ENCODE data around the gene ADIRF.
"Not testable (repeated sequence)": the region's sequence is repeated elsewhere in the genome, so short reads cannot be mapped to it uniquely, and the experiment has no call there.

Gene ADIRF

GRCh38 chr10:86968994-86969355 is 693 bp downstream of the ADIRF start:
- no peak overlapping the region for H3K4me3 Mint-ChIP-seq
- no peaks in the 10 kb centered on the region for H3K9me3 Mint-ChIP-seq
- H3K36me3 Mint-ChIP-seq (ENCODE audit: insufficient read depth): peaks cover 12% of the 10 kb centered on the region
- DNase-seq (ENCODE audit: low spot score in 2 of 2) (no peak), ATAC-seq (replicated peaks; ENCODE audit: extremely low read depth, poor library complexity, severe bottlenecking) (no peak)
- peaks cover 31% of the 10 kb centered on the region for H3K4me1 Mint-ChIP-seq
- no peaks in the 10 kb centered on the region for H3K27me3 Mint-ChIP-seq
- H3K27ac Mint-ChIP-seq (ENCODE audit: low read depth): no peak overlapping the region

GRCh38 chr10:86969421-86970041 is 1.2 kb downstream of the ADIRF start:
- no peaks in the 10 kb centered on the region for H3K27me3 Mint-ChIP-seq
- no peak for DNase-seq (ENCODE audit: low spot score in 2 of 2)
- no peak overlapping the region for H3K27ac Mint-ChIP-seq (ENCODE audit: low read depth)
- H3K9me3 Mint-ChIP-seq: no peaks in the 10 kb centered on the region
- peaks cover 12% of the 10 kb centered on the region for H3K36me3 Mint-ChIP-seq (ENCODE audit: insufficient read depth)
- no peak overlapping the region for H3K4me3 Mint-ChIP-seq
- peaks cover 31% of the 10 kb centered on the region for H3K4me1 Mint-ChIP-seq
- no peak for ATAC-seq (replicated peaks; ENCODE audit: extremely low read depth, poor library complexity, severe bottlenecking)

- Mint-ChIP-seq H3K4me3 (peak overlapping the region; percentile 77), H3K27ac (ENCODE audit: low read depth) (peak overlapping the region; percentile 93), H3K4me1 (peaks cover 31% of the 10 kb centered on the region), H3K36me3 (ENCODE audit: insufficient read depth) (peaks cover 10% of the 10 kb centered on the region), H3K9me3 (no peaks in the 10 kb centered on the region), H3K27me3 (no peaks in the 10 kb centered on the region)
- ATAC-seq (replicated peaks; ENCODE audit: extremely low read depth, poor library complexity, severe bottlenecking) (no peak), DNase-seq (ENCODE audit: low spot score in 2 of 2) (no peak)
These were observed 2.1 kb downstream of the ADIRF start for GRCh38 chr10:86970162-86970981.

- peak overlapping the region; percentile 93 for H3K27ac Mint-ChIP-seq (ENCODE audit: low read depth)
- H3K27me3 Mint-ChIP-seq: no peaks in the 10 kb centered on the region
These were observed 2.6 kb downstream of the ADIRF start for GRCh38 chr10:86970982-86971231.

GRCh38 chr10:86971232-86971991 is 3.1 kb downstream of the ADIRF start:
- Mint-ChIP-seq H3K27me3 (no peaks in the 10 kb centered on the region), H3K9me3 (no peaks in the 10 kb centered on the region), H3K27ac (ENCODE audit: low read depth) (peak overlapping the region; percentile 93), H3K36me3 (ENCODE audit: insufficient read depth) (peaks cover 10% of the 10 kb centered on the region), H3K4me3 (peak overlapping the region; percentile 77), H3K4me1 (peaks cover 23% of the 10 kb centered on the region)
- ATAC-seq (replicated peaks; ENCODE audit: extremely low read depth, poor library complexity, severe bottlenecking) (peak; percentile 87), DNase-seq (ENCODE audit: low spot score in 2 of 2) (peak; percentile 82 to 92)

More at GRCh38 chr10:86970982-86971231, 2.6 kb downstream of the ADIRF start:
- DNase-seq (ENCODE audit: low spot score in 2 of 2): no peak
- Mint-ChIP-seq H3K9me3 (no peaks in the 10 kb centered on the region), H3K36me3 (ENCODE audit: insufficient read depth) (peaks cover 10% of the 10 kb centered on the region), H3K4me3 (peak overlapping the region; percentile 77), H3K4me1 (peaks cover 28% of the 10 kb centered on the region)
- no peak for ATAC-seq (replicated peaks; ENCODE audit: extremely low read depth, poor library complexity, severe bottlenecking)

- ATAC-seq (replicated peaks; ENCODE audit: extremely low read depth, poor library complexity, severe bottlenecking): no peak
- Mint-ChIP-seq H3K36me3 (ENCODE audit: insufficient read depth) (peaks cover 7% of the 10 kb centered on the region), H3K4me3 (peak overlapping the region; percentile 60), H3K9me3 (no peaks in the 10 kb centered on the region), H3K27me3 (no peaks in the 10 kb centered on the region), H3K27ac (ENCODE audit: low read depth) (peak overlapping the region; percentile 66), H3K4me1 (peaks cover 15% of the 10 kb centered on the region)
- no peak for DNase-seq (ENCODE audit: low spot score in 2 of 2)
These were observed 4.5 kb downstream of the ADIRF start for GRCh38 chr10:86972613-86973380.

- Mint-ChIP-seq H3K4me3 (no peak overlapping the region), H3K4me1 (peaks cover 15% of the 10 kb centered on the region), H3K36me3 (ENCODE audit: insufficient read depth) (peaks cover 7% of the 10 kb centered on the region), H3K9me3 (no peaks in the 10 kb centered on the region), H3K27me3 (no peaks in the 10 kb centered on the region), H3K27ac (ENCODE audit: low read depth) (peak overlapping the region; percentile 27)
- DNase-seq (ENCODE audit: low spot score in 2 of 2): no peak
- no peak for ATAC-seq (replicated peaks; ENCODE audit: extremely low read depth, poor library complexity, severe bottlenecking)
These were observed 6.2 kb downstream of the ADIRF start for GRCh38 chr10:86974484-86974883.

GRCh38 chr10:86976362-86977056 is 8.2 kb downstream of the ADIRF start:
- ATAC-seq (replicated peaks; ENCODE audit: extremely low read depth, poor library complexity, severe bottlenecking) (no peak), DNase-seq (ENCODE audit: low spot score in 2 of 2) (no peak)
- Mint-ChIP-seq H3K36me3 (ENCODE audit: insufficient read depth) (peaks cover 4% of the 10 kb centered on the region), H3K27me3 (no peaks in the 10 kb centered on the region), H3K9me3 (no peaks in the 10 kb centered on the region), H3K4me1 (peaks cover 11% of the 10 kb centered on the region), H3K27ac (ENCODE audit: low read depth) (no peak overlapping the region), H3K4me3 (no peak overlapping the region)

GRCh38 chr10:86978457-86978856 is 10.2 kb downstream of the ADIRF start:
- H3K4me3 Mint-ChIP-seq; H3K9me3 Mint-ChIP-seq; H3K27ac Mint-ChIP-seq (ENCODE audit: low read depth); ATAC-seq (replicated peaks; ENCODE audit: extremely low read depth, poor library complexity, severe bottlenecking); DNase-seq (ENCODE audit: low spot score in 2 of 2); H3K27me3 Mint-ChIP-seq; H3K4me1 Mint-ChIP-seq; H3K36me3 Mint-ChIP-seq (ENCODE audit: insufficient read depth): not testable (repeated sequence)

GRCh38 chr10:86979296-86979818 is 11.1 kb downstream of the ADIRF start:
- no peak overlapping the region for H3K4me3 Mint-ChIP-seq
- H3K4me1 Mint-ChIP-seq: no peaks in the 10 kb centered on the region
- no peaks in the 10 kb centered on the region for H3K9me3 Mint-ChIP-seq
- ATAC-seq (replicated peaks; ENCODE audit: extremely low read depth, poor library complexity, severe bottlenecking) (no peak), DNase-seq (ENCODE audit: low spot score in 2 of 2) (no peak)
- no peaks in the 10 kb centered on the region for H3K36me3 Mint-ChIP-seq (ENCODE audit: insufficient read depth)
- H3K27ac Mint-ChIP-seq (ENCODE audit: low read depth): no peak overlapping the region
- no peaks in the 10 kb centered on the region for H3K27me3 Mint-ChIP-seq

- Mint-ChIP-seq H3K9me3 (no peaks in the 10 kb centered on the region), H3K27me3 (no peaks in the 10 kb centered on the region), H3K4me1 (no peaks in the 10 kb centered on the region), H3K36me3 (ENCODE audit: insufficient read depth) (no peaks in the 10 kb centered on the region), H3K27ac (ENCODE audit: low read depth) (no peak overlapping the region), H3K4me3 (no peak overlapping the region)
- DNase-seq (ENCODE audit: low spot score in 2 of 2) (no peak), ATAC-seq (replicated peaks; ENCODE audit: extremely low read depth, poor library complexity, severe bottlenecking) (no peak)
These were observed 11.7 kb downstream of the ADIRF start for GRCh38 chr10:86979977-86980448.

- not testable (repeated sequence) for H3K27me3 Mint-ChIP-seq; H3K27ac Mint-ChIP-seq (ENCODE audit: low read depth); H3K4me3 Mint-ChIP-seq; ATAC-seq (replicated peaks; ENCODE audit: extremely low read depth, poor library complexity, severe bottlenecking); H3K9me3 Mint-ChIP-seq; H3K36me3 Mint-ChIP-seq (ENCODE audit: insufficient read depth); H3K4me1 Mint-ChIP-seq; DNase-seq (ENCODE audit: low spot score in 2 of 2)
These were observed 12.7 kb downstream of the ADIRF start for GRCh38 chr10:86981020-86981419.
